ENCODE measurements around the gene UST.

GRCh38 chr6:148887181-148887580 is 140.4 kb downstream of the UST start:
- TF ChIP-seq, protein P1, sequence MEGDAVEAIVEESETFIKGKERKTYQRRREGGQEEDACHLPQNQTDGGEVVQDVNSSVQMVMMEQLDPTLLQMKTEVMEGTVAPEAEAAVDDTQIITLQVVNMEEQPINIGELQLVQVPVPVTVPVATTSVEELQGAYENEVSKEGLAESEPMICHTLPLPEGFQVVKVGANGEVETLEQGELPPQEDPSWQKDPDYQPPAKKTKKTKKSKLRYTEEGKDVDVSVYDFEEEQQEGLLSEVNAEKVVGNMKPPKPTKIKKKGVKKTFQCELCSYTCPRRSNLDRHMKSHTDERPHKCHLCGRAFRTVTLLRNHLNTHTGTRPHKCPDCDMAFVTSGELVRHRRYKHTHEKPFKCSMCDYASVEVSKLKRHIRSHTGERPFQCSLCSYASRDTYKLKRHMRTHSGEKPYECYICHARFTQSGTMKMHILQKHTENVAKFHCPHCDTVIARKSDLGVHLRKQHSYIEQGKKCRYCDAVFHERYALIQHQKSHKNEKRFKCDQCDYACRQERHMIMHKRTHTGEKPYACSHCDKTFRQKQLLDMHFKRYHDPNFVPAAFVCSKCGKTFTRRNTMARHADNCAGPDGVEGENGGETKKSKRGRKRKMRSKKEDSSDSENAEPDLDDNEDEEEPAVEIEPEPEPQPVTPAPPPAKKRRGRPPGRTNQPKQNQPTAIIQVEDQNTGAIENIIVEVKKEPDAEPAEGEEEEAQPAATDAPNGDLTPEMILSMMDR (conservative IDR thresholded peaks at IDR 0.05; ENCODE audit: low read depth, low read length): no peak
- TF ChIP-seq EZH2 (IDR thresholded peaks at IDR 0.05; ENCODE audit: low read length, unreplicated experiment) (no peak), EZH2phosphoT487 (IDR thresholded peaks at IDR 0.05; ENCODE audit: borderline replicate concordance, low read length) (no peak)
